Measurements from ENCODE around the gene ADAMTS18. TPM values are rescaled to one million over a fixed set of nuclear protein-coding genes. Genes with fewer than 3 reads are reported as not detected.

ADAMTS18 gene
- total and polyA plus RNA-seq, 2 experiments from 2014 or later: 2.7 to 5.5 TPM

DNA sequence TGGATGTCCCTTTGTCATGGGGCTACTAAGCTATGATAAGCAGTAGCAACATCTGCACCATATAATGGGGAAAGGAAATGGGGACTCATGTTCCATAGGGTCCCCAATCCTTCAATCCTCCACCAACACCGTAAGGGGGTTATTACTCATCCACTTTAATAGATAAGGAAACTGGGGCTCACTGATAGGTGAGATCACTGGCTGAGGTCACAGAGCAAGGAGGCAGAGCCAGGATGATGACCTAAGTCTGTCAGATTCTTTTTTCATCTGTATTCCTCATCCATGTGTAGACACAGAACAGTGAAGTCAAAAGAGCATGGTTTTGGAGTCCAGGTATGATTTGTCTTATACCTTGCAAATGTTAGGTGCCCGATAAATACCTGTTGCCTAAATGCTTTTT, 10.5 kb upstream of the ADAMTS18 start:
- H3K36me3 ChIP-seq (replicated peaks; ENCODE audit: insufficient read depth, low read depth): no peaks in the 10 kb centered on the region
- no peak for DNase-seq (ENCODE audit: low spot score)
- no peak overlapping the region for H2AFZ ChIP-seq
- H3K27ac ChIP-seq: no peak overlapping the region
- no peaks in the 10 kb centered on the region for H3K9me2 ChIP-seq (replicated peaks; ENCODE audit: insufficient read depth)
- H3K4me1 ChIP-seq (ENCODE audit: insufficient read depth): no peaks in the 10 kb centered on the region
- TF ChIP-seq EZH2 (IDR thresholded peaks at IDR 0.05; ENCODE audit: borderline replicate concordance) (no peak), EZH2phosphoT487 (IDR thresholded peaks at IDR 0.05; ENCODE audit: low read depth, severe bottlenecking, unreplicated experiment) (no peak)
- TF ChIP-seq, protein P1, sequence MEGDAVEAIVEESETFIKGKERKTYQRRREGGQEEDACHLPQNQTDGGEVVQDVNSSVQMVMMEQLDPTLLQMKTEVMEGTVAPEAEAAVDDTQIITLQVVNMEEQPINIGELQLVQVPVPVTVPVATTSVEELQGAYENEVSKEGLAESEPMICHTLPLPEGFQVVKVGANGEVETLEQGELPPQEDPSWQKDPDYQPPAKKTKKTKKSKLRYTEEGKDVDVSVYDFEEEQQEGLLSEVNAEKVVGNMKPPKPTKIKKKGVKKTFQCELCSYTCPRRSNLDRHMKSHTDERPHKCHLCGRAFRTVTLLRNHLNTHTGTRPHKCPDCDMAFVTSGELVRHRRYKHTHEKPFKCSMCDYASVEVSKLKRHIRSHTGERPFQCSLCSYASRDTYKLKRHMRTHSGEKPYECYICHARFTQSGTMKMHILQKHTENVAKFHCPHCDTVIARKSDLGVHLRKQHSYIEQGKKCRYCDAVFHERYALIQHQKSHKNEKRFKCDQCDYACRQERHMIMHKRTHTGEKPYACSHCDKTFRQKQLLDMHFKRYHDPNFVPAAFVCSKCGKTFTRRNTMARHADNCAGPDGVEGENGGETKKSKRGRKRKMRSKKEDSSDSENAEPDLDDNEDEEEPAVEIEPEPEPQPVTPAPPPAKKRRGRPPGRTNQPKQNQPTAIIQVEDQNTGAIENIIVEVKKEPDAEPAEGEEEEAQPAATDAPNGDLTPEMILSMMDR (IDR thresholded peaks at IDR 0.05; ENCODE audit: poor library complexity): no peak
- no peak overlapping the region for H3K4me2 ChIP-seq
- 85% methylated on average over 2 of the region's 2 CpGs for WGBS (ENCODE audit: low lambda C conversion rate, missing lambda C conversion rate)
- no peak overlapping the region for H3K4me3 ChIP-seq
- H3K27me3 ChIP-seq: peaks cover 19% of the 10 kb centered on the region
- no peaks in the 10 kb centered on the region for H3K9me3 ChIP-seq (ENCODE audit: low read depth)
- H4K20me1 ChIP-seq (ENCODE audit: insufficient read depth, poor library complexity, severe bottlenecking): no peaks in the 10 kb centered on the region
- no peaks in the 10 kb centered on the region for H3K79me2 ChIP-seq

DNA sequence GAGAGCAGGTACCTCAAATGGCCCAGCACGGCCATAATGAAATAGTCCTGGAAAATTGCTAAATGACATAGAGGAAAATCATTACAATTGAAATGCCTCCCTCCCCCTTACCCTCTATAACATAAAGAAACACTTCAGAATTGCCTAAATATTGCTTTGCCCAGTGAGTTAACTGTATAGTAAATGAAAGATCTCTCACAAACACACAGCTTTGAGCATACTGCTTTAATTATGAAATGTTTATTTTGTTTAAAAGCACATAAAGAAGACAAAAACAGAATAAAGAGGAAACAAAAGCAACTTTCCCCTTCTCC, 9.3 kb upstream of the ADAMTS18 start:
- TF ChIP-seq EZH2 (IDR thresholded peaks at IDR 0.05; ENCODE audit: borderline replicate concordance) (no peak), EZH2phosphoT487 (IDR thresholded peaks at IDR 0.05; ENCODE audit: low read depth, severe bottlenecking, unreplicated experiment) (no peak)
- TF ChIP-seq, protein P1 (IDR thresholded peaks at IDR 0.05; ENCODE audit: poor library complexity): no peak
- no peak overlapping the region for H3K27ac ChIP-seq
- H3K9me3 ChIP-seq (ENCODE audit: low read depth): no peaks in the 10 kb centered on the region
- no peak overlapping the region for H3K4me3 ChIP-seq
- H3K9me2 ChIP-seq (replicated peaks; ENCODE audit: insufficient read depth): no peaks in the 10 kb centered on the region
- H3K4me1 ChIP-seq (ENCODE audit: insufficient read depth): no peaks in the 10 kb centered on the region
- H3K36me3 ChIP-seq (replicated peaks; ENCODE audit: insufficient read depth, low read depth): no peaks in the 10 kb centered on the region
- no peaks in the 10 kb centered on the region for H4K20me1 ChIP-seq (ENCODE audit: insufficient read depth, poor library complexity, severe bottlenecking)
- no peak for DNase-seq (ENCODE audit: low spot score)
- no peak overlapping the region for H2AFZ ChIP-seq
- H3K4me2 ChIP-seq: no peak overlapping the region
- 55% methylated on average over 1 of the region's 1 CpG for WGBS (ENCODE audit: low lambda C conversion rate, missing lambda C conversion rate)
- H3K27me3 ChIP-seq: peaks cover 24% of the 10 kb centered on the region
- no peaks in the 10 kb centered on the region for H3K79me2 ChIP-seq

DNA sequence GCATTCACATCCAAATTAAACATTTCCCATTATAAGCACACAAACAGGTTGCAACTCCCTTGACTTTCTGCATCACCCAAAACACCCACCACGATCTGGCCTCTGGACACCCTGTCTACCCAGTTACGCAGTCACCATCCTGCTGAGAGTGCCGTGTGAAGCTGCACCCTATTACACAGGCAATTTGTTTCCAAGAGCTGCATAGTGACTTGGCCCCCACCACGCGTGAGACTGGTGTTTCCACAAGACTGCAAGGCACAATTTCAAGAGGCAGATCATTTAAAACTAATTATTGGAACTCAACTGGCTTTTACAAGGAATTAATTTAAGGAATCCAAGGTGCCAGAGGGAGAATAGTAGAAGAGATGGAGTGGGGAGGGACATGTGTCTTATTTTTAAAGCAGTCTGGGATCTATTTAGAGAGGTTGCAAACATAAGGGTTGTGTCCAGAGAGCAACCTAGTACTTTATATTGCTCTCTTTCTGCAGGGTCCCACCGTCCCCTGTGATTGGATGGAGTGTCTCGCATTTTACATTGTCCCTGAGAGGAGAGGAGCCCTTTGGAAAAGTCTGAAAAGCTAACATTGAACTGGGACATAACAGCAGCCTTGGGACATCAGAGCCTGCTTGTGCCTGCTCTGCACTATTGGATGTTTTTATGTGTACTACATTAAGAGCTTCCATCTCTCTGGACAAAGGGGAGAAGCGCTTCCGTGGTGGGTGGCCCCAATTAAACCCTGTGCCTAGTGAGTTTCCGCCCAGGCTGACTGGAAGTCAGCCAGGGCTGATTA, 8.7 kb upstream of the ADAMTS18 start:
- Histone ChIP-seq H4K20me1 (ENCODE audit: insufficient read depth, poor library complexity, severe bottlenecking) (no peaks in the 10 kb centered on the region), H3K4me1 (ENCODE audit: insufficient read depth) (no peaks in the 10 kb centered on the region), H3K27me3 (peaks cover 24% of the 10 kb centered on the region), H3K9me3 (ENCODE audit: low read depth) (no peaks in the 10 kb centered on the region), H3K27ac (no peak overlapping the region), H2AFZ (no peak overlapping the region), H3K36me3 (replicated peaks; ENCODE audit: insufficient read depth, low read depth) (no peaks in the 10 kb centered on the region), H3K4me3 (no peak overlapping the region), H3K9me2 (replicated peaks; ENCODE audit: insufficient read depth) (no peaks in the 10 kb centered on the region), H3K79me2 (no peaks in the 10 kb centered on the region), H3K4me2 (no peak overlapping the region)
- 69% methylated on average over 10 of the region's 10 CpGs for WGBS (ENCODE audit: low lambda C conversion rate, missing lambda C conversion rate)
- DNase-seq (ENCODE audit: low spot score): no peak
- TF ChIP-seq, protein P1 (IDR thresholded peaks at IDR 0.05; ENCODE audit: poor library complexity): no peak
- TF ChIP-seq EZH2phosphoT487 (IDR thresholded peaks at IDR 0.05; ENCODE audit: low read depth, severe bottlenecking, unreplicated experiment) (no peak), EZH2 (IDR thresholded peaks at IDR 0.05; ENCODE audit: borderline replicate concordance) (no peak)

All from hepatocyte (in vitro differentiated cells).